HepG2 (cell line): Measurements from ENCODE around the gene DLEC1. TPM values are rescaled to one million over a fixed set of nuclear protein-coding genes. Genes with fewer than 3 reads are reported as not detected.

ENCODE experiments used
- ATAC-seq: fragments of 200-7000 bp; cut with Tn5 transposase; 3 replicates; pipeline ENCODE4 v1.9.1; 2020; ENCODE audit warnings: mild to moderate bottlenecking, moderate library complexity
- BruUV-seq: library from RNA; stranded (reverse); fragments of 400-500 nt; replicated peaks from 2 replicates; lab custom pipeline; 2021; lab: Mats Ljungman, UMichigan
- CTCF ChIA-PET: fragments of 300-600 bp; formaldehyde crosslinking; extraction: SDS; loops from one replicate; lab custom pipeline; 2021; ENCODE audit warnings: low total read pairs, inconsistent platforms, low intra/inter-chr PET ratio; lab: Yijun Ruan, JAX
- POLR2A ChIA-PET: fragments of 350-600 bp; sonication (Branson Sonifier 250); formaldehyde crosslinking; loops from one replicate; lab custom pipeline; 2020; ENCODE audit warnings: antibody characterized with exemption, inconsistent platforms; lab: Yijun Ruan, JAX
- DNase-seq: peaks from one replicate; pipeline ENCODE4 v3.0.0-alpha.2; 2015; ENCODE audit warnings: low spot score
- FAIRE-seq: peaks from 3 replicates; lab custom pipeline; 2011; peaks lifted over from hg19 to GRCh38; lab: Jason Lieb, UNC
- H2AFZ ChIP-seq: one replicate; pipeline ENCODE4 v1.6.1; 2011; ENCODE audit warnings: low read length, inconsistent platforms
- H3K27ac ChIP-seq: fragments of 300-600 bp; 3 replicates; pipeline ENCODE4 v1.8.0; 2011; ENCODE audit warnings: mixed run types, mild to moderate bottlenecking, mixed read lengths, low read length, inconsistent platforms; ENCODE audit not compliant: insufficient read depth; ENCODE audit errors: extremely low read length
- H3K27me3 ChIP-seq, 2 experiments: fragments of 200-600 bp in 1 of 2; 2 replicates in 1 of 2; 3 replicates in 1 of 2; pipeline versions ENCODE4 v1.6.0 to v1.8.0; 2011; ENCODE audit warnings: low read length in 2 of 2, mild to moderate bottlenecking in 2 of 2, moderate library complexity in 2 of 2, inconsistent platforms in 1 of 2; ENCODE audit not compliant: insufficient read depth in 2 of 2, control insufficient read depth in 1 of 2
- H3K36me3 ChIP-seq, 2 experiments: fragments of 200-600 bp in 1 of 2; replicated peaks in 1 of 2; 2 replicates in 1 of 2; 3 replicates in 1 of 2; pipeline versions ENCODE4 v1.5.1 to v1.8.0; 2011; ENCODE audit warnings: low read length in 2 of 2, inconsistent platforms in 1 of 2; ENCODE audit not compliant: insufficient read depth in 2 of 2, control insufficient read depth in 1 of 2
- H3K4me1 ChIP-seq: 2 replicates; pipeline ENCODE4 v1.5.1; 2012; ENCODE audit warnings: low read length, inconsistent platforms; ENCODE audit not compliant: insufficient read depth
- H3K4me2 ChIP-seq: 2 replicates; pipeline ENCODE4 v1.6.0; 2011; ENCODE audit warnings: low read depth, low read length, inconsistent platforms
- H3K4me3 ChIP-seq, 3 experiments: fragments of 200-600 bp in 1 of 3; sonication (generic), shearing (Covaris generic) in 1 of 3; replicated peaks in 1 of 3; 2 replicates each; pipeline ENCODE4 v1.5.1; 2011 to 2016; ENCODE audit warnings: low read length in 3 of 3, inconsistent platforms in 2 of 3, low read depth in 2 of 3, mild to moderate bottlenecking in 2 of 3, control low read depth in 1 of 3, mixed read lengths in 1 of 3; ENCODE audit not compliant: insufficient read depth in 1 of 3
- H3K79me2 ChIP-seq: one replicate; pipeline ENCODE4 v1.6.1; 2011; ENCODE audit warnings: low read length, inconsistent platforms; ENCODE audit not compliant: insufficient read depth
- H3K9ac ChIP-seq: 2 replicates; pipeline ENCODE4 v1.6.0; 2011; ENCODE audit warnings: mild to moderate bottlenecking, low read depth, low read length, inconsistent platforms; ENCODE audit not compliant: insufficient read depth
- H3K9me3 ChIP-seq: 2 replicates; pipeline ENCODE4 v1.5.1; 2012; ENCODE audit warnings: mild to moderate bottlenecking, low read length
- H4K20me1 ChIP-seq: 2 replicates; pipeline ENCODE4 v1.6.0; 2011; ENCODE audit warnings: inconsistent platforms, mild to moderate bottlenecking, low read length, moderate library complexity; ENCODE audit not compliant: insufficient read depth
- CHD4 ChIP-seq: fragments of 200-600 bp; sonication (generic); IDR thresholded peaks from 2 replicates; pipeline ENCODE4 v1.7.0; 2017; ENCODE audit warnings: mild to moderate bottlenecking, low read length, borderline replicate concordance
- EED ChIP-seq: sonication (generic); formaldehyde crosslinking; IDR thresholded peaks from 2 replicates; pipeline ENCODE4 v1.5.0; 2020; ENCODE audit warnings: mild to moderate bottlenecking, missing genetic modification reagents
- ZNF430 ChIP-seq: sonication (generic); formaldehyde crosslinking; IDR thresholded peaks from 2 replicates; pipeline ENCODE4 v1.9.0; 2021; ENCODE audit warnings: mild to moderate bottlenecking, missing genetic modification reagents
- ZNF547 ChIP-seq: sonication (generic); formaldehyde crosslinking; IDR thresholded peaks from 2 replicates; pipeline ENCODE4 v1.5.1; 2020; ENCODE audit warnings: mild to moderate bottlenecking, missing genetic modification reagents
- WGBS: methylation state at CpG from one replicate; pipeline ENCODE4 v1.1.6; 2017; ENCODE audit warnings: low lambda C conversion rate; 5-methylcytosine and 5-hydroxymethylcytosine counted together
- in situ Hi-C: cut with HindIII; loops from 2 replicates; pipeline ENCODE4 v1.10.0; 2017; ENCODE audit warnings: low pct_unique_long_range_greater_than_20kb; ENCODE audit not compliant: extremely low pct_ligation_motif_present
- intact Hi-C: fragments of 100-400 bp; cut with micrococcal nuclease; formaldehyde crosslinking; loops from one replicate; pipeline ENCODE4 v1.10.0; 2022; ENCODE audit not compliant: unreplicated experiment
- polyA plus RNA-seq, 8 experiments: library from polyadenylated mRNA; depleted of rRNA in 3 of 8; stranded (reverse) in 7 of 8; unstranded in 1 of 8; fragments of >200 nt; fragmentation: Illumina TruSeq in 4 of 8; extraction: Trizol in 4 of 8; gene quantifications; 2 replicates each; pipeline versions ENCODE4 v1.2.1 to v1.2.3, GENCODE V29; 2011 to 2016; ENCODE audit warnings: low read depth in 4 of 8, missing spikeins in 1 of 8, mixed read lengths in 1 of 8; ENCODE audit not compliant: insufficient read depth in 1 of 8
- total RNA-seq, 5 experiments: library from RNA; depleted of rRNA; stranded (reverse); fragments of >200 nt; fragmentation: Illumina TruSeq; extraction: Trizol; gene quantifications; 2 replicates each; pipeline ENCODE4 v1.2.3, GENCODE V29; 2016; ENCODE audit warnings: low read depth in 1 of 5
- TF ChIP-seq, protein P1 (sequence below): sonication (generic); formaldehyde crosslinking; IDR thresholded peaks from 2 replicates; pipeline ENCODE4 v1.8.1; 2023; ENCODE audit warnings: missing genetic modification reagents, mild to moderate bottlenecking, borderline replicate concordance
- TF ChIP-seq, protein P2 (sequence below): fragments of 450-650 bp; IDR thresholded peaks from 2 replicates; pipeline ENCODE4 v1.6.1; 2017
- TF ChIP-seq, protein P3 (sequence below): sonication (generic); formaldehyde crosslinking; IDR thresholded peaks from 2 replicates; pipeline ENCODE4 v1.5.0; 2020; ENCODE audit warnings: missing genetic modification reagents

DLEC1 gene
- total and polyA plus RNA-seq, 2 of the 13 experiments (the other 11 are each of a cell fraction or from before 2014, with no cell fraction given): 0.09 TPM; not detected in 1

DNA sequence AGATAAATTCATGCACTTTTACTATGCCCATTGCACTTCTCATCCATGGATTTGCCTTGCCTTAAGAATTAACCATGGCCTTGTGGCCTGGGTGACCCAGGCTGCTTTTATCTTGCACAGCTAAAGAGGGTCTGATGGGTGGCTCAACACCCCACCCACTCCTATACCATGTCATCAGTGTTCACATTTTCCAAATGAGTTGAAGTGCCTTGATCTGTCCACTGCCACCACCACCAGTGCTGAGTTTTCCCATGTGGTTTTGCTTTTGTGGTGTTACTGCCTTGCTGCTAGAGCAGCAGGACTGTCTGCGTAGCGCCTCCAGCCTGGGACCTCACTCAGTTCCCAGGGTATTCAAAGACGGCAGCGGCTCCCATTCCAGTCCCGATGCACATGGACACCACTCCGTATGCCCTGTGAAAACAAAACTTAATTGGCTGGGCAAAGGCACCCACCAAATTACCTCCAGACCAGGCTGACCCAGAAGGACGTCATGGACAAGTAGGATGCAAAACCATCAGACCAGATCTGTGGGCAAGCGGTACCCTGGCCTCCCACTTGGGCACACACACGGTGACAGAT is 83.8 kb downstream of the DLEC1 start:
- DNase-seq (no peak), ATAC-seq (no peak), FAIRE-seq (no peak)
- BruUV-seq: no TSS peak
- H3K9ac ChIP-seq: no peak overlapping the region
- H3K4me3 ChIP-seq: no peak overlapping the region
- peaks cover 39 to 77% of the 10 kb centered on the region in 2 experiments for H3K36me3 ChIP-seq
- CTCF ChIA-PET: no interaction called here
- no peak overlapping the region for H2AFZ ChIP-seq
- in situ Hi-C loops: no loop called here
- peaks cover 58% of the 10 kb centered on the region for H3K4me1 ChIP-seq
- H4K20me1 ChIP-seq: peaks cover 53% of the 10 kb centered on the region
- peaks cover 13% of the 10 kb centered on the region for H3K79me2 ChIP-seq
- WGBS: 96% methylated on average over 7 of the region's 9 CpGs
- H3K9me3 ChIP-seq: no peaks in the 10 kb centered on the region
- no peak overlapping the region for H3K4me2 ChIP-seq
- H3K27me3 ChIP-seq: no peaks in the 10 kb centered on the region
- POLR2A ChIA-PET: interaction anchor here (7.7 to 8.0 kb wide), 2 partner anchors 8 to 16 kb away, joined by 64 to 87 read pairs; partner anchors contain the start of genes ACAA1 and MYD88
- intact Hi-C loops: no loop called here
- TF ChIP-seq ZNF547 (CRISPR knock-in tag) (no peak), ZNF430 (CRISPR knock-in tag) (no peak), CHD4 (no peak), EED (CRISPR knock-in tag) (no peak)
- TF ChIP-seq, protein P1, sequence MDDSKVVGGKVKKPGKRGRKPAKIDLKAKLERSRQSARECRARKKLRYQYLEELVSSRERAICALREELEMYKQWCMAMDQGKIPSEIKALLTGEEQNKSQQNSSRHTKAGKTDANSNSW (CRISPR knock-in tag): no peak
- TF ChIP-seq, protein P2, sequence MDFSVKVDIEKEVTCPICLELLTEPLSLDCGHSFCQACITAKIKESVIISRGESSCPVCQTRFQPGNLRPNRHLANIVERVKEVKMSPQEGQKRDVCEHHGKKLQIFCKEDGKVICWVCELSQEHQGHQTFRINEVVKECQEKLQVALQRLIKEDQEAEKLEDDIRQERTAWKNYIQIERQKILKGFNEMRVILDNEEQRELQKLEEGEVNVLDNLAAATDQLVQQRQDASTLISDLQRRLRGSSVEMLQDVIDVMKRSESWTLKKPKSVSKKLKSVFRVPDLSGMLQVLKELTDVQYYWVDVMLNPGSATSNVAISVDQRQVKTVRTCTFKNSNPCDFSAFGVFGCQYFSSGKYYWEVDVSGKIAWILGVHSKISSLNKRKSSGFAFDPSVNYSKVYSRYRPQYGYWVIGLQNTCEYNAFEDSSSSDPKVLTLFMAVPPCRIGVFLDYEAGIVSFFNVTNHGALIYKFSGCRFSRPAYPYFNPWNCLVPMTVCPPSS: no peak
- TF ChIP-seq, protein P3, sequence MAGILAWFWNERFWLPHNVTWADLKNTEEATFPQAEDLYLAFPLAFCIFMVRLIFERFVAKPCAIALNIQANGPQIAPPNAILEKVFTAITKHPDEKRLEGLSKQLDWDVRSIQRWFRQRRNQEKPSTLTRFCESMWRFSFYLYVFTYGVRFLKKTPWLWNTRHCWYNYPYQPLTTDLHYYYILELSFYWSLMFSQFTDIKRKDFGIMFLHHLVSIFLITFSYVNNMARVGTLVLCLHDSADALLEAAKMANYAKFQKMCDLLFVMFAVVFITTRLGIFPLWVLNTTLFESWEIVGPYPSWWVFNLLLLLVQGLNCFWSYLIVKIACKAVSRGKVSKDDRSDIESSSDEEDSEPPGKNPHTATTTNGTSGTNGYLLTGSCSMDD (CRISPR knock-in tag): no peak
- H3K27ac ChIP-seq: no peak overlapping the region
